ENCODE data around the gene ENOPH1. TPM values are rescaled to one million over a fixed set of nuclear protein-coding genes. Genes with fewer than 3 reads are reported as not detected.
"Not testable (repeated sequence)": the region's sequence is repeated elsewhere in the genome, so short reads cannot be mapped to it uniquely, and the experiment has no call there.

The ENOPH1 gene
- polyA plus RNA-seq, 1 donor from 2014 or later: 37.3 TPM

DNA sequence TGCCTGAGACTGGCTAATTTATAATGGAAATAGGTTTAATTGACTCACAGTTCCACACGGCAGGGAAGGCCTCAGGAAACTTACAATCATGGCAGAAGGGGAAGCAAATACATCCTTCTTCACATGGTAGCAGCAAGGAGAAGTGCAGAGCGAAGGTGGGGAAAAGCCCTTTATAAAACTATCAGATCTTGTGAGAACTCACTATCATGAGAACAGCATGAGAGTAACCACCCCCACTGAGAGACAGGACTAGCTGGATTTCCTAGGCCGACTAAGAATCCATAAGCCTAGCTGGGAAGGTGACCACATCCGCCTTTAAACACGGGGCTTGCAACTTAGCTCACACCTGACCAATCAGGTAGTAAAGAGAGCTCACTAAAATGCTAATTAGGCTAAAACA, 42.7 kb downstream of the ENOPH1 start:
- H3K36me3 Mint-ChIP-seq, H3K27ac Mint-ChIP-seq, H3K4me3 Mint-ChIP-seq, H3K4me1 Mint-ChIP-seq, H3K27me3 Mint-ChIP-seq, H3K9me3 Mint-ChIP-seq: not testable (repeated sequence)

DNA sequence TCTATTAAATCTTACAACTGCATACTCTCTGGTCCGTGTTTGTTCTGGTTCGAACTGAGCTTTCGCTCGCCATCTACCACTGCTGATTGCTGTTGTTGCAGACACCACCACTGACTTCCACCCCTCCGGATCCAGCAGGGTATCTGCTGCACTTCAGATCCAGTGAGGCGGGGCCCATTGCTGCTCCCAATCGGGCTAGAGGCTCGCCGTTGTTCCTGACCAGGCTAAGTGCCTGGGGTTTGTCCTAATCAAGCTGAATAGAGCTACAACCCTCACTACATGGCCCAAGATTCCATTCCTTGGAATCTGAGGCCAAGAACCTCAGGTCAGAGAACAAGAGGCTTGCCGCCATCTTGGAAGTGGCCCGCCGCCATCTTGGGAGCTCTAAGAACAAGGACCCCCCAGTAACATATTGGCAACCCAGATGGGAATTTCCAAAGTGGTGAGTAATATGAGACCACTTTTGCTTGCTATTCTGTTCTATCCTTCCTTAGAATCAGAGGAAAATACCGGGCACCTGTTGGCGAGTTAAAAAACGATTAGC, 43.3 kb downstream of the ENOPH1 start:
- H3K9me3 Mint-ChIP-seq: no peaks in the 10 kb centered on the region
- no peaks in the 10 kb centered on the region for H3K27me3 Mint-ChIP-seq
- H3K4me3 Mint-ChIP-seq: no peak overlapping the region
- peaks cover 2% of the 10 kb centered on the region for H3K36me3 Mint-ChIP-seq
- no peaks in the 10 kb centered on the region for H3K4me1 Mint-ChIP-seq
- H3K27ac Mint-ChIP-seq: no peak overlapping the region

DNA sequence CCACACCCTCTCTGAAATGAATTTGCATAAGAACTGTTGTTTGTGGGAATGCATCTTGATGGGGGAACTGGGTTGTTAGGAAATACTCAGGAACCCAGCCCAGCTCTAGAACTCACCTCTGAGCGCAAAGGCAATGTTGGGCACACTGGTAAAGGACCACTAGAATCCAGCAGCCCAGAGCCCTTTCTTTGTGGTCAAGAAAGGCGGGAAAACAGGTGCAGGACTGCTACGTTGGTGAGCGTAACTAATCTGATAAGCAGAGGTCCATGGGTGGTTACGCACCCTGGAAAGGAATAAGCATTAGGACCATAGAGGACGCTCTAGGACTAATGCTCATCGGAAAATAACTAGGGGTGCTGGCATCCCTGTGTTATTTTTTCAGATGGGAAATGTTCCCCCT, 45.5 kb downstream of the ENOPH1 start:
- not testable (repeated sequence) for H3K4me3 Mint-ChIP-seq, H3K27me3 Mint-ChIP-seq, H3K4me1 Mint-ChIP-seq, H3K9me3 Mint-ChIP-seq, H3K36me3 Mint-ChIP-seq
- H3K27ac Mint-ChIP-seq: peak overlapping the region in 1 of 3 donors; percentile 39

DNA sequence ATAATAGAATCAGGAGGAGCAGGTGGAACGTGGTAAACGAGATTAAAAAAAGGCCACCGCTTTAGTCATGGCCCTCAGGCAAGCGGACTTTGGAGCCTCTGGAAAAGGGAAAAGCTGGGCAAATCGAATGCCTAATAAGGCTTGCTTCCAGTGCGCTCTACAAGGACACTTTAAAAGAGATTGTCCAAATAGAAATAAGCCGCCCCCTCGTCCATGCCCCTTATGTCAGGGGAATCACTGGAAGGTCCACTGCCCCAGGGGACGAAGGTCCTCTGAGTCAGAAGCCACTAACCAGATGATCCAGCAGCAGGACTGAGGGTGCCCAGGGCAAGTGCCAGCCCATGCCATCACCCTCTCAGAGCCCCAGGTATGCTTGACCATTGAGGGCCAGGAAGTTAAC, 47.1 kb downstream of the ENOPH1 start:
- not testable (repeated sequence) for H3K9me3 Mint-ChIP-seq, H3K36me3 Mint-ChIP-seq, H3K27ac Mint-ChIP-seq, H3K27me3 Mint-ChIP-seq, H3K4me3 Mint-ChIP-seq, H3K4me1 Mint-ChIP-seq

DNA sequence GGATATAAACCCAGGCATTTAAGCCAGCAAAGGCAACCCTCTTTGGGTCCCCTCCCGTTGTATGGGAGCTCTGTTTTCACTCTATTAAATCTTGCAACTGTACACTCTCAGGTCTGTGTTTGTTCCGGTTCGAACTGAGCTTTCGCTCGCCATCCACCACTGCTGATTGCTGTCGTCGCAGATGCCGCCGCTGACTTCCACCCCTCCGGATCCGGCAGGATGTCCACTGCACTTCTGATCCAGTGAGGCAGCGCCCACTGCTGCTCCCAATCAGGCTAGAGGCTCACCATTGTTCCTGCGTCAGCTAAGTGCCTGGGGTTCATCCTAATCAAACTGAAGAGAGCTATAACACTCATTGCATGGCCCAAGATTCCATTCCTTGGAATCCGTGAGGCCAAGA, 49.2 kb downstream of the ENOPH1 start:
- H3K36me3 Mint-ChIP-seq: peaks cover 7% of the 10 kb centered on the region
- no peak overlapping the region for H3K4me3 Mint-ChIP-seq
- no peaks in the 10 kb centered on the region for H3K27me3 Mint-ChIP-seq
- H3K9me3 Mint-ChIP-seq: peaks cover 0 to 2% (median 0%) of the 10 kb centered on the region in 3 donors
- no peaks in the 10 kb centered on the region for H3K4me1 Mint-ChIP-seq
- no peak overlapping the region for H3K27ac Mint-ChIP-seq

DNA sequence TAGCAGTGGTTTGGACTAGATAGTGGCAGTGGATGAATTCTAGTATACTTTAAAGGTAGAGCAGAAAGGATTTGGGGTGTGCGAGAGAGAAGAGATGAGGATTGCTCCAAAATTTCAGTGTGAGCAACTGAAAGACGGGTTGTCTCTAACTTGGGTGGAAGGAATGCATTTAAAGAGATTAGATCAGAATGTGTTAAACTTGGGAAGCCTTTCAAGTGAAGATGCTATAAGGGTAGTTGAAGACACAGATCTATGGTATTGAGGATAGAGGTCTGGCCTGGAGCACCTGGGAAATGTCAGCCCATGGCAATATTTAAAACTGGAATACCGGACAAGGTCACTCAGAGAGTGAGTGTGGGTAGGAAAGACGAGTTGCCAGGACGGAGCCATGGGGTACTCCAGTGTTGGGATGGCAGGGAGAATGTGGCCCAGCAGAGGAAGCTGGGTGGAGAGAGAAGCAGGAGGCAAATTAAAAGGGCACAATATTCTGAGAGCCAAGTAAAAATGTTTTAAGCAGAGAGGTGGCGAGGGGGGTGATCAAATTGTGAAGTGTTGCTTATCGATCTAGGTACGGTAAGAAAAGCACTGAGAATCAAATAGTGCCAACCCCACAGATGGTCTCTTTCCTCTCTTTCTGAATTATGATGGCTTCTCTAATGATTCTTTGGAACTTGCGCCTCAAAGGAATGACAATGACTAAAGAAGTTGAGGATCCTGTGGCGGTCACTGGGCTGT, 50.5 kb downstream of the ENOPH1 start:
- Mint-ChIP-seq H3K27ac (no peak overlapping the region), H3K9me3 (peaks cover 0 to 2% (median 0%) of the 10 kb centered on the region in 3 donors), H3K27me3 (no peaks in the 10 kb centered on the region), H3K4me3 (no peak overlapping the region), H3K36me3 (peaks cover 9% of the 10 kb centered on the region), H3K4me1 (no peaks in the 10 kb centered on the region)

DNA sequence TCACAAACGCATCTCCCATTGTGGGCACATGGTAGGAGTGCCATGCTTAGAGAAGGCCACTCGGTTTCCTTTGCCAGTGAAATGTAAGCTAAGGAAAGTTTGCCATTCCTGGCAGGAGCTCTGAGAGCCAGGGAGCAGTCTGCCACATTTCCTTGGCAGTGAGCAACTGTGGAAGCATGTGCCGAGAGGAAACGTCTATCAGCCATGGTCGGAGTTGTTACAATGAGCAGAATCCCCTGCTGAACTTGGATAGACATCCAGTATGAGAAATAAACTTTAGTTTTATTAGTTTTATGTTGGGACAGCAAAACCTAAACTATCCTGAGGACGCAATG, 51.1 kb downstream of the ENOPH1 start:
- Mint-ChIP-seq H3K27me3 (no peaks in the 10 kb centered on the region), H3K9me3 (peaks cover 0 to 2% (median 0%) of the 10 kb centered on the region in 3 donors), H3K27ac (no peak overlapping the region), H3K36me3 (peaks cover 9% of the 10 kb centered on the region), H3K4me3 (no peak overlapping the region), H3K4me1 (no peaks in the 10 kb centered on the region)

DNA sequence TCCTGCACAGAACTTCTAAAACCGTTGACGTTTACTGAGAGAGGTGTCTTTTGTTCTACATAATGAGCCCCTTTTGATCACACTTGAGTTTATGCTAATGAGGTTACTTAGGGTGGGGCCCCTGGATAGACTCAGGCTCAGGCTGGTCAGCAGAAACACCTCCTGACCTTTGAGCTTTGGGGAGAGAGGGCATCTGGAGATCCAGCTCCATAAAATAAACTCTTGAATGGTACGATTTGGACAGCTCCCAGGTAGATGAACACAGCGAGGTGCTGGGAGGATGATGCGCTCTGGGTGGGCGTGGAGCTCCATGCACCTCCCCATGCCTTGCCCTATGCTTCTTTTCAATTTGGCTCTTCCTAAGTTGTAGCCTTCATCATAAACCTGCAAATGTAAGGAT, 52.0 kb downstream of the ENOPH1 start:
- H3K9me3 Mint-ChIP-seq: peaks cover 0 to 2% (median 0%) of the 10 kb centered on the region in 3 donors
- H3K4me3 Mint-ChIP-seq: no peak overlapping the region
- H3K27me3 Mint-ChIP-seq: no peaks in the 10 kb centered on the region
- H3K36me3 Mint-ChIP-seq: peaks cover 9% of the 10 kb centered on the region
- H3K4me1 Mint-ChIP-seq: no peaks in the 10 kb centered on the region
- H3K27ac Mint-ChIP-seq: no peak overlapping the region

DNA sequence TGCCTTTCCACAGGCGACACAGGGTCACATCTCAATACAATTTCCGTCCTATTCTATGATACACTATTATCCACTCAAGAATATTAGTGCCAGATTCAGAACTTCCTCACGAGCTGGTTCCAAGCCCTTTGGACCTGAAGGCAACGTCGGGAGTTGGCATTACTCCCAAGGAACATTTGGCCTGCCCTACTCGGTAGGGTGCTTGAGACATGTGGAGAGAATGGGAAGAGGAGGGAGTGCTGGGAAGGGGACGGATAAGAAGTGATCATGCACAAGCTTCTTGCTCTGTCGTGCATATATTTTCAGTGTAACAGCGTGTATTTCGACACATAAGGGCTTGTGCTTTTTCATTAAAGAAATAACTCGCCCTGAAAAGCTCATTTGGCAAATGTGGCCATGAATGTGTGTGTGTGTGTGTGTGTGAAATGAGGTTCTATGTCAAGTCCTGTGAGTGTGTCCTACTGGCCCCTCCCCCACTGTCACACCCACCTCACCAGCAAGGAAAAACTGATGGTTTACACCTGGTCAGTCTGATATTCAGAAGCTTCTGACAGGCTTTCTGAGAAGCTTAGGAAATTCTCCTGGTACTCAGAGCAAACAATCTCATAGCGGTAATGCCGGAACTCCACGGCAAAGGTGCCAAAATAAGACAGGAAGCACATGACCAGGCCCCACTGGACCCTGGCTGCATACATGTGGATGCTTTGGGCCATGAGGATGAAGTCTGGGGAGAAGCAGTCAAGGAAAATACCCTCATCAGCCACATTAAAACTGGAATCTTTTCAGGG, 54.8 kb downstream of the ENOPH1 start:
- peaks cover 0 to 2% (median 0%) of the 10 kb centered on the region in 3 donors for H3K9me3 Mint-ChIP-seq
- H3K36me3 Mint-ChIP-seq: peaks cover 6% of the 10 kb centered on the region
- no peak overlapping the region for H3K27ac Mint-ChIP-seq
- no peaks in the 10 kb centered on the region for H3K4me1 Mint-ChIP-seq
- no peaks in the 10 kb centered on the region for H3K27me3 Mint-ChIP-seq
- H3K4me3 Mint-ChIP-seq: no peak overlapping the region

DNA sequence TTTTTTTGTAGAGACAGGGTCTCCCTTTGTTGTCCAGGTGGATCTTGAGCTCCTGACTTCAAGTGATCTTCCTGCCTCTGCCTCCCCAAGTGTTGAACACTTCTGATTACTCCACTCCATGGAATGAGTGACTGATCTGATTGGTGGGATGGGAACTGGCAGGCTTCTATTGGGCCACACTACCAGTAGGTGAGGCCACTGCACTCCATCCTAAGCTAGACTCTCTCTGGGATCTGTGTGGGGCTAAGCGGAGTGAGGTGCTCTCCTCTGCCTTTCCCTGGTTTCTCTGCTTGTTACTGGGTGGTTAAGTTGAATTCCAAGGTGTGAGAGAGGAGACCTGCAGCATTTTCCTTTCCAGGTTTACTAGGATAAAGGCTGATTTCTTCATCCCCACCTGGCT, 58.7 kb downstream of the ENOPH1 start:
- no peaks in the 10 kb centered on the region for H3K9me3 Mint-ChIP-seq
- H3K27me3 Mint-ChIP-seq: no peaks in the 10 kb centered on the region
- H3K4me3 Mint-ChIP-seq: no peak overlapping the region
- H3K4me1 Mint-ChIP-seq: no peaks in the 10 kb centered on the region
- no peak overlapping the region for H3K27ac Mint-ChIP-seq
- peaks cover 3% of the 10 kb centered on the region for H3K36me3 Mint-ChIP-seq

DNA sequence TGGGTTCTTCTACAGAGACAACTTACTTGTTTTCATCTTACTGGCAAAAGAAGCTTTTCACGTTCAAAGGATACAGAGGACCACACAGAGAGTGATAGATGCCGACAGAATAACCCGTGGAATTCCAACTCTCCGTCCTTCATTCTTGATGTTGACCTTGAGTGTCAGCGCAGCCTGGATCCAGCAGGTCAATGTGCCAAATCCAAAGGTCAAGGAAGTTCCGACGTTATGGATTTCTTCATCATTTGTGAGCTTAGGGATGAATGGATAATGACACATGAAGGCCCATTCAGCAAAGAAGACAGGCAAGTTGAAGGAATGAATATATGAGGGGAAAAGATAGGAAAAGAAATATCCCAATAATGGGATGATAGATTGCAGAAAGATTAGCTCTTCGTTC, 59.6 kb downstream of the ENOPH1 start:
- Mint-ChIP-seq H3K27me3 (no peaks in the 10 kb centered on the region), H3K9me3 (no peaks in the 10 kb centered on the region), H3K4me3 (no peak overlapping the region), H3K27ac (no peak overlapping the region), H3K36me3 (peaks cover 4% of the 10 kb centered on the region), H3K4me1 (no peaks in the 10 kb centered on the region)

DNA sequence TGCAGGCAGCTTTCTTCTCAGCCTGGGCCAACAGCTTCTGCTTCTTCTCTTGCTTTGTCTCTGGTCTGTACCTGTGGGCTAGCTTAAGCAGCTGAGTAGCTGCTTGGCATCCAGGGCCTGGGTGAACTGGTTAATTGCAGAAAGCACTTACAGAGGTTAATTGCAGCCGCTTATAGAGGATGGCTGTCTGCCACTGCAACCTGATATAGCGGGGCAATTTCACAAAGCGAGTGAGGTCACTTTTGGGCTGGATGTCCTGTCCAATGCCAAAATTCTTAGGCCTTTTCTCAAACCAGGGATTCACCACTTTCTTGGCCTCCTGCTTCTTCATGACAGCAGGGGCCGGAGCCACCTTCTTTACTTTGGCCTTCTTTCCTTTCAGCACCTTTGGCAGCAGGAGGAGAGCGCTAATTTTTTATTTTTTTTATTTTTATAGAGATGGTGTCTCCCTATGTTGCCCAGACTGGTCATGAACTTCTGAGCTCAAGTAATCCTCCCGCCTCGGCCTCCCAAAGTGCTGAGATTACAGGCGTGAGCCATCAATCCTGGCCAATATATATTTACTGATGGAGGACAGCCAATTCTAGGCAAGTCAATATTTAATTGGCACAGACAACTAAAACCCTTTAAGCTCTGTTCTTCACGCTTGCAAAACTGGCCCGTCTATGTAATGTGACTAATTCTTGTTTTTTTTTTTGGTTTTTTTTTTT, 61.0 kb downstream of the ENOPH1 start:
- Mint-ChIP-seq H3K27me3 (no peaks in the 10 kb centered on the region), H3K4me1 (no peaks in the 10 kb centered on the region), H3K4me3 (no peak overlapping the region), H3K36me3 (peaks cover 4% of the 10 kb centered on the region), H3K9me3 (no peaks in the 10 kb centered on the region), H3K27ac (no peak overlapping the region)

DNA sequence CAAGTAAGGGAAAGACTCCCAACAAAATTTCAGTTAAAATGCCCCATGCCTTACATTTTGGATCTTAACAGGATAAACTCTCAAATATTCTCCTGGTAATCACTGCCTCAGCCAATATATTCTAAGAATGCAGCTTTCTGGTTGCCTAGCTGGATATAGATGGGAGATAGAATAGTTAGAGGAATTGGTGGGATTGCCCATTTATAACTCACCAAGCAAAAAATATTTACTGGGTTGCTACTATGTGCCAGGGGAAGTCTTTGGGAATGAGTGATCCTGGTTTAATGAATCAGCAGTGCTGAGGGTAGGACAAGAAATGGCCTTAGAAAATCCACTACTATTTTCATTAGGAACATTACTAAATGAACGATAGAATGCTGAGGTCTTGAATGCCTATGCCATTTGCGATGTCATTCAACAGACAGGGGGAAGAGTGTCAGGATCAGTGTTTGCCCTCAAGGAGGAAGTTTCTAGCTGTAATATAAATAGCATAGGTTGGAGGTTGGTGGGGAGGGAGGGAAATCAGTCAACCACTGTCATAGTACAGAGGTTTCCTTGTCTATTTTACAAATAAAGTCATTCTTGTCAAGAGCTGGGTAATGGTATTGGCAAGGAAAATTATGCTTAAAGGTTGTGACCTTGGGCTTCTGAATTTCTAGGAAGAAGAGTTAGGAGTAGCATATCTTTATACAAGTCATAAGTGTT, 63.5 kb downstream of the ENOPH1 start:
- Mint-ChIP-seq H3K4me3 (no peak overlapping the region), H3K36me3 (peaks cover 5% of the 10 kb centered on the region), H3K9me3 (no peaks in the 10 kb centered on the region), H3K27ac (no peak overlapping the region), H3K4me1 (no peaks in the 10 kb centered on the region), H3K27me3 (no peaks in the 10 kb centered on the region)

DNA sequence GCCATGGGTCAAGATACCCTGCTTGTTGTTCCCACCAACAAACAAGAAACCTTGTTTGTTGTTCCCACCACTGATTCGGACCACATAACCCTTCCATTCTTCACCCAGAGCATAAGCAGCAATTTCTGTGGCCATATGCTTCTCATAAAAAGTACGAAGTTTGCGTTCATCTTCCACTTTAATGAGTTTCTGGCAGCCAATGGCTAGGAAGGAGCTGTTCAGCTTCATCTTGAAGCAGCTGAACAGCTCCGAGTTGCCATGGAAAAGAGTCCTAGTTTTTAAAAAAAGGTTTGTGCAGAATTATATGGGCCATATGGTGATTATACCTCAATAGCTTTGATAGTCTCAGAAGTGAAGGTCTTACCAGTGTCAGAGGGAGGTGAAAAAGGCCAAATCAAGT, 65.3 kb downstream of the ENOPH1 start:
- Mint-ChIP-seq H3K4me3 (no peak overlapping the region), H3K36me3 (peaks cover 4% of the 10 kb centered on the region), H3K9me3 (no peaks in the 10 kb centered on the region), H3K27ac (peak overlapping the region in 1 of 3 donors; percentile 66), H3K4me1 (no peaks in the 10 kb centered on the region), H3K27me3 (no peaks in the 10 kb centered on the region)

DNA sequence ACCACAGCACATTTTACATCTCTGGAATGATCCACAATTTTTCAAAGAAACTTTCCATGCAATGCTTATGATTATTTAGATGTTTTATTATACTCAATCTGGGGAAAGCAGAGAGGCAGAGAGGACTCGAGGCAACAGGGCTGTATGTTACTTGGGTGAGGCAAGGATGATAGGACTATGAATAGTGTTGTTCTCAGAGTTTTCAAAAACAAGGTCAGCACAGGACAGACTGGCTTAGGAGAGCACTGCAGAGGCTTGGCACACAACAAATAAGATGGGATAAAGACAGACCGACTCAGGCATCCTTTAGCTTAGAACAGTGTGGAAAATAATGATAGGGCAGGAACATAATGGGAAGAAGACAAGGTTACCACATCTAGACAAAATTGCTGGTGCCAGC, 66.0 kb downstream of the ENOPH1 start:
- peaks cover 4% of the 10 kb centered on the region for H3K36me3 Mint-ChIP-seq
- no peaks in the 10 kb centered on the region for H3K9me3 Mint-ChIP-seq
- H3K27me3 Mint-ChIP-seq: no peaks in the 10 kb centered on the region

More for the DNA sequence above, 66.0 kb downstream of the ENOPH1 start:
- Mint-ChIP-seq H3K4me3 (no peak overlapping the region), H3K4me1 (no peaks in the 10 kb centered on the region), H3K27ac (no peak overlapping the region)

Measured in IgD-negative memory B cell (primary cell).